Stimulated activated CD8-positive, alpha-beta memory T cell treated with anti-CD3 and anti-CD28 coated beads, Interleukin-2, amount 100 ng/mL, for 1 hour (primary cell): ENCODE data around the gene VWA8.
"Not testable (repeated sequence)": the region's sequence is repeated elsewhere in the genome, so short reads cannot be mapped to it uniquely, and the experiment has no call there.

ENCODE experiments used
- DNase-seq, 2 donors: peaks; one replicate each; pipeline ENCODE4 v3.0.0-alpha.2; 2020; ENCODE audit warnings: low read depth in 2 of 2

VWA8 gene

DNA sequence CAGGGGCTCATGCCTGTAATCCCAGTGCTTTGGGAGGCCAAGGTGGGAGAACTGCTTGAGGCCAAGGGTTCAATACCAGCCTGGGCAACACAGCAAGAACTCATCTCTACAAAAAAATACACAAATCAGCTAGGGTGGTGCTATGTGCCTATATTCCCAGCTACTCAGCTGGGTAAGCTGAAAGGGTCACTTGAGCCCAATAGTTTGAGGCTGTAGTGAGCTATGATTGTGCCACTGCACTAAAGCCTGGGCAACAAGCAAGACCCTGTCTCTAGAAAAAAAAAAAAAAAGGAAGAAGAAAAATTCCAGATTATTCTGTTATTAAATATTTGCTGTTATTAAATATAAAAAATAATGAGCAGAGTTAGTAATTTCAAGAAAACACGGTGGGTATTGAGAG lies 372.5 kb downstream of the VWA8 start:
- DNase-seq = no peak

DNA sequence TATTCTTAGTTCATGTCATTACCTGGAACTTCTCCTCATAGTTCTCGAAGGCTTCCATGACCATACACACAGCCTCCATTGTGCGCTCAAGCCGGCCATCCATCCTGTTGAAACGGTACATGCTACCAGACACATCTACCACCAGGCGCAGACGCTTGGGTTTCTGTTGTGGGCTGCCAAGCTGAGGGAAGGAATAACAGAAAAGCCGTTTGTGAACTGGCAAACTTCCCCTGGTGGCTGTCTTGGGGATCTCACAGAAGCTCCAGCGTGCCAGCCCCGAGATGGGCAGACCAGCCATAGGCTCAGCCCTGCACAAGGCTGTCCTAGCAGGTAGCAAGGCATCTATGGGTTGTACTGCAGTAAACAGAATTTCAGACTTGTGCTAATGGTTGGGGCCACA lies 373.4 kb downstream of the VWA8 start:
- DNase-seq = peak in 1 of 2 donors; percentile 4

DNA sequence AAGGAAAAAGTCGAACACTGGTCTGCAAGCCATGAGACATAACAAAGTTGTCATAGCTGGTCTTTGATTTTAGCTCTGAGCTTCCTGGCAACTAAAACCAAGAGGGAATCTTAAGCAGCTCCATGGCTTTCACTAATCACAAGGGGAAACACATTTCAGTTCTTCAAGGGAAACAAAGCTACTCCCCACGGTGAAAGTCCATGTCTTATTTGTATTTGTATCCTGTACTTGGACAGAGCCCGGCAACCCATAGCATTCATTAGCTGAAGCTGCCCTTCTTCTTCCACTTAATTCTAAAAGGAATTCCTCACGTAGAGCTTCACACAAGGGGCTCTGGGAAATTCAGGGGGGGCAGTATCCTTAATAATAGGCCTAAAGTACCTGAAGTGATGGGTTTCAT lies 374.7 kb downstream of the VWA8 start:
- DNase-seq = no peak

DNA sequence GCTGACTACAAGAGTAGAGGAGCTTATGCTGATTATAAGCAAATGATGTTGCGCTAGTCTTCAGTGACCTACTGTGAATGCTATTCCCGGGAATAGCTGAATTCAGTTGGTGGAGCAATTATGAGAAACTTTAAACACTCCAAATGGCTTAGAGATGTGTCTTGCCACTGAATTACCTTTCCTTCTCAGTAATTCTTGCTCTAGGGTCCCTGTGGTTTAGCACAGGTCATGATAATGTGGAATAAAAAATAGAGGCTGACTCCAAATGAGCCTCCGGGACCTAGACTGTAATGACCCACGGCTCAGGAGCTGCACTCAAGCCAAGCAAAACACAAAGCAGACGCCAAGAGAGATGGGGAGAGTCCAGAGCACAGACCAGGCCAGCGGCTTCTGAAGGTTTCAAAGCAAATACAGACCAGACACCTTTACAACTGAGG lies 378.9 kb downstream of the VWA8 start:
- no peak for DNase-seq

DNA sequence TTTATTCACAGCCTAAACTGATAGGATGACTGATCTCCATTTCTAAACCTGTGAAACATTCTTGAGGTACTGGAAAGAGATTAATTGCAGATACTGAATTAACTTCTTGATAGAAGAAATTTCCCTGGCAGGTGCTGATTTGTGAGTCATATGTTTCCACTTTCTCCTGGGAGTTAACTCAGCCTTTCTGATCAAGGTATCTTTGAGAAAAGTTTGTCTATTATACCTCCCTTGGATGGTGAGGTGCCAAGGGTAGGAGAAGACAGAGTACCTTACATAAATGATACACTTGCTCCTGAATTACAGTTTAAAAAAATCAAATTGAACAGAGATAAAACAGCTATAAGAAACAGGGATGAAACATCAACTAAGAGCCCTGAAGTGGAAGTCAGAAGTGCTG lies 380.6 kb downstream of the VWA8 start:
- DNase-seq = no peak

DNA sequence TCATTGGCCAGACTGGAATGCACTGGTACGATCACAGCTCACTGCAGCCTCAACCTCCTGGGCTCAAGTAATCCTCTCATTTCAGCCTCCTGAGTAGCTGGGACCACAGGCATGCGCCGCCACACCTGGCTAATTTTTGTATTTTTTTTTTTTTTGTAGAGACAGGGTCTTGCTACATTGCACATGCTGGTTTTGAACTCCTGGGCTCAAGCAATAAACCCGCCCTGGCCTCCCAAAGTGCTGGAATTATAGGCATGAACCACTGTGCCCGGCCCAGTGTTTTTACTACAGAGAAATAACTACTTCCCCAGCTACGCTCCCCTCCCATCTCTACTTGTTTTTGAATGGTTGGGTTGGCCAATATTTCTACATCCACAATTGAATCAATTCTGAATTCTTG lies 381.0 kb downstream of the VWA8 start:
- DNase-seq = no peak

DNA sequence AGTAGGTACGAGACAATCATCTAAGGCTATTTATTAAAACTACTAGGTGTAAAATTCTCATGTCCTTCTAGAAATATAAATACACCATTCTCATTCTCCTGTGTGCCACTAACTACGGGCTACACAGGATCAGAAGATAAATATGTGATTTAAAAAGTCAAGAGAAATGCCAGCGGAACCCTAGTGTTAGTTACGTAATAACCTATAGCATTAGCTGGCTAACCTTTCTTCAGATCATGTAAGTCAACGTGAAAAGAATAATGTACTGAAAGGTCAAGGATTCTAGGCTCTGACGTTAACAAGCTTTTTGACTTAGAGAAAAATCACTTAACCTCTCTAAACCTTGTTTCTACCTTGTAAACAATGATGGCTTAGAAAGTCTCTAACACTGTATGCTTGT lies 381.7 kb downstream of the VWA8 start:
- DNase-seq = no peak

DNA sequence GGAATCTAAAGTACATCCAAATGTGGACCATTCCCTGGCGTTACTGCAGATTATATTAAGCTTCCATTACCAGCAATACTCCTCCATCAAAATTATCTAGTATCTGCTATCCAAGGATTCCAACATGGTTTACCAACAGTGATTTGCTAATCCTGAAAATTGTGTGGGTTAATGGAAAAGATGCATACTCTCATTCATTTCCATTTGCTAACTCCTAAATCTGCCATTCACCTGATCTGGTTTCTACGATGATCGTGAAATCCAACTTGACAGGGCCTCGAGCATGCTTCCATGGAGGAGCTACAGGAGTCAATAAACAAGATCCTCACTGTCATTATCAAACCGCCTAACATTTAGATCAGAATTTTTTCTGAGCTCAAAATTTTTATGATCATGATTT lies 382.5 kb downstream of the VWA8 start:
- DNase-seq = no peak

DNA sequence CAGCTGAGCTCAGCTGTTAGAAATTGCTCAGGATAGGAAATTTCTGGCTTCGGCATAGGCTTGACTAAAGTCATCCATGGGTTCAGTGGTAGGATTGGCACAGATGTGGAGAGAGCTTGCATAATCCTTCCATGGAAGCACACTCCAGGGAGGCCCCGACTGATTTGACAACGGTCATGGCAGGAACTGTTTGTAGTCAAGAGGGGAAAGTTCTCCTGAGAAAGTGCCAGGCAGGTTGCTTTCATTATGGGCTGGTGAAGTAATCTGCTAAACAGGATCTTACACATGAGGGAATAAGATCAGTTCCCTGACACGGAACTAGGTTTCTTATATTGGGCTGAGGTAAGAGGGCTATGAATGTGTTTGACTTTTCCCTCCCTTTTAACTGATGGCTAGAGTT lies 383.5 kb downstream of the VWA8 start:
- no peak for DNase-seq

DNA sequence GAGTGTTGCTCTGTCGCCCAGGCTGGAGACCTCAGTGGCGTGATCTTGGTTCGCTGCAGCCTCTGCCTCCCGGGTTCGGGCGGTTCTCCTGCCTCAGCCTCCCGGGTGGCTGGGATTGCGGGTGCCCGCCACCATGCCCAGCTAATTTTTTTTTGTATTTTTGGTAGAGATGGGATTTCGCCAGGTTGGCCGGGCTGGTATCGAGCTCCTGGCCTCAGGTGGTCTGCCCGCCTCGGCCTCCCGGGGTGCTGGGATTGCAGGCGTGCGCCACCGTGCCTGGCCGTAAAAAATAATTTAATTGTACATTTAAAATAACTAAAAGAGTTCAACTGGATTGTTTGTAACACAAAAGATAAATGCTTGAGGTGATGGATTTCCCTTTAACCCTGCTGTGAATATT lies 387.3 kb downstream of the VWA8 start:
- not testable (repeated sequence) for DNase-seq

DNA sequence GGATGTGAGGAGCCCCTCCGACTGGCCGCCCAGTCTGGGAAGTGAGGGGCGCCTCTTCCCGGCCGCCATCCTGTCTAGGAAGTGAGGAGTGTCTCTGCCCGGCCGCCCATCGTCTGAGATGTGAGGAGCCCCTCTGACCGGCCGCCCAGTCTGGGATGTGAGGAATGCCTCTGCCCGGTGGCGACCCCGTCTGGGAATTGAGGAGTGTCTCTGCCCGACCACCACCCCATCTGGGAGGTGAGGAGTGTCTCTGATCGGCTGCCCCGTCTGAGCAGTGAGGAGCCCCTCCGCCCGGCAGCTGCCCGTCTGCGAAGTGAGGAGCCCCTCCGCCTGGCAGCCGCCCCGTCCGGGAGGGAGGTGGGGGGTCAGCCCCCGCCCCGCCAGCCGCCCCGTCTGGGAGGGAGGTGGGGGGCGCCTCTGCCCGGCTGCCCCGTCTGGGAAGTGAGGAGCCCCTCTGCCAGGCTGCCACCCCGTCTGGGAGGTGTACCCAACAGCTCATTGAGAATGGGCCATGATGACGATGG lies 389.0 kb downstream of the VWA8 start:
- not testable (repeated sequence) for DNase-seq

DNA sequence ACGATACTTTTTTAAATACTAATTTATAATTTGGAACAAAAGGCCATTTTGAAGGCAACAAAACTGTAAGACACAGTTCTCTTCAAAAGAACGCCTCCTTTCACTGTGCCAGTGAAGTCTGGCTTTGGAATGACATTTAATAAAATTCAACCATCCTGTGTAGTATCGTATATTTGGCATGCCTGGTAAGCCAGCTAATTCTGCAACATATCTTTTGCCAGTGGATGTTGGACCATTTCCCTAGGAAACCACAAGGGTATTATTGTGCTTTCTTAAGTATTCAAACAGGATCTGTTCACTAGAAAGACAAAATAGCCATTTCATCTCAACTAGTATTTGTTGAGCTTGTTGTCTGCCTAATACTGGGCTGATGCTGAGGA lies 391.9 kb downstream of the VWA8 start:
- no peak for DNase-seq

DNA sequence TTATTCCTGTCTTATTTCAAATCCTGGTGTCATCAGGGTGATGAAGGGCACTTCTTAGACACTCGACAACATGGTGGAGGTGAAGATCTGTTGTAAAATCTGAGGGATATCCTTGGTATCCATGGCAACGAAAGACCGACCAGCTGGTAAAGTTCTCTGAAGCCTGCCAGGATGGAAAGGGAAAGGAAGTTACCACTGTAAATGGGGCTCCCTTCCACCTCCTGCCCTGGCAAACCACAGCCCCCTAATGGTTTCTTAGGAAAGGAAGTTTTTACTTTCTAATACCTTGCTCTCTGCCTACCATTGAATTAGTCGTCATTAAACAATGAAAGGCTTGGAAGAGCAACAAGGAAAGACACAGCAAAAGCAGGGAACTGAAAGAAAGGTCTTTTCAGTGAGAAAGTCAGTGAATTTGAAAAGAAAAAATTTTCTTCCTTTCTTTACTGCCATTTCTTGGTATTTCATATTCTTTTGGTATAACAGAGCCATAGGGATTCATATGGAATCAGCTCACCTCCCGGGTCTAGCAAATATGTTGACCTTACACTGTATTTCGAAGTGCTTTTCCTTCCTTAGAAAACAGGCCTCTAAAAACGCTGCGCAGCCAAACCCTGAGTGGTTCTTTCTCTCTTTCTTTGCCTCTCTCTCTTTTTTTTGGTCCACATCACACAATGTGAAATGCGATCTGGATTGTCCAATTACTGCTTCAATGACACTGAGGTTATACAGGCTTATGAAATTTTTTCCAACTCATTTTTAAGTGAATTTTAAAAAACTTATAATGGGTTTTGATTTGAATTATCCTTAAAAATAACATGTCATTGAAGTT lies 392.6 kb downstream of the VWA8 start:
- no peak for DNase-seq

DNA sequence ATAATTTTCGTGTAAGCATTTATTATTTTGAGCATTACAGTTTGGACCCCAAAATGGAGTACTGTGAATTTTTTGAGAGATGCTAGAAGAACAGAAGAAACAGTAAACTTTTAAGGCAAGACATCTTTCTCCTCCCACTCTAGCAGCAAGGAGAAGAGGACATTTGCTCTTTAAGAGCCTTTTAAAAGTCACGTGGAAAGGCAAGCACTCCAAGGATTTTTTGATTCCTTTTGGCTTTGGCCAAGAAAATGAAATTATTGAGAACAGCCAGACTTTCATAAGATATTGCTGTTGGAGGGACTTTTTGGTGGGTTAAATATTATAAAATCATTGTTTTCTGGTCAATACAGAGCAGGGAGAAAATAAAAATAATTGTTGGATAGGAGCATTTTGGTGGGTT lies 393.5 kb downstream of the VWA8 start:
- no peak for DNase-seq

DNA sequence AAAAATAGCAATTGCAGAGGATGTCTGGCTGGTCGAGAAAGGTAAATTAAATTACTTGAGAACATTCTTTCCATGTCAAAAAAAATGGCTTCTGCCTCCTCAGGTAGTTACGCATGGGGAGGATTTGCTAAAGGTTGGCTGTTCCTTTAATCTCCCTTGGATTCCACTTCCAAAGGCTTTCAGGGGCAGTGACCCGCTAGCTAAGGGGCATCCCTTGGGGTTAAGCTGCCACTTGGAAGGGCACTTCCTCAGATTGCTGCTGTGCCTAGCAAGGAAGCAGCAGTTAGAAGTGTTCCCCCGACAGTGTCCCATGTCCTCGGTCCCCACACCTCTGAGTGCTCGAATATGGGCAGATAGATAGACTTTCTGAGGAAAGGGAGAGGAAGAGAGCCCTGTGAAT lies 395.1 kb downstream of the VWA8 start:
- no peak for DNase-seq

DNA sequence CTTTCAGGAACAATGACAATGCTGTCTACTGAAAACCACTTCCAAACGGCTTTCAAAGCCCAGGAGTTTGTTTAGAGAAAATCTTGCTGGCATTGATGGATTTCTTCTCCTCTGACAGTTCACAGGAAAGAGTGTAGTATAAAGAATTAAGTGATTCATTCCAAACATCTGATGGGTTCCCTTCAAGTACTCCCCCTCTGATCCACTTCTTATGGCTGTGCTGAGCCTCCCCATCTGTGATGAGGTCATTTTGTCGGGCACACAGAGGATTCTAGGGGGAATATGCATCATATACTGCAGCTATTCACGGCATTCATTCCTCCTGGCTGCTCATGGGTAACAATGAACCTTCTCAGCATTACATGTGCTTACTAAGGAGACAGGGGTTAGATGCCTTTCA lies 395.7 kb downstream of the VWA8 start:
- DNase-seq = no peak

DNA sequence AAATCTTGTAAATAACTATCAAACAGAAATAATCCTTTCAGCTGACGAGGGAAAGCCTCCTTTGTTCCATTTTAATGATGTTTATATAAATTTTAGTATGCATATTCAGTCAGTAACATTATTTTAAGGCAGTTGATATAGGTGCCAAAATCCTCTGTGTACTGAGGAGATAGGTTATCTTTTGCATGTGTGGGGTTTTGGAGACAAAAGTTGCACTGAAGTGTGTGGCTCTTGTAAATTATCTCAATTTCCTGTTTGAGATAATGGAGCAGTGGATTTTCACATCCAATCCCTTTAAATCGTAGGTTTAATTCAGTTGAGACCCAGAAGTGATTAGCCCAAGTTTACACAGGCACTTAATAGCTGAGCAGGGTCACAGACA lies 396.9 kb downstream of the VWA8 start:
- no peak for DNase-seq

DNA sequence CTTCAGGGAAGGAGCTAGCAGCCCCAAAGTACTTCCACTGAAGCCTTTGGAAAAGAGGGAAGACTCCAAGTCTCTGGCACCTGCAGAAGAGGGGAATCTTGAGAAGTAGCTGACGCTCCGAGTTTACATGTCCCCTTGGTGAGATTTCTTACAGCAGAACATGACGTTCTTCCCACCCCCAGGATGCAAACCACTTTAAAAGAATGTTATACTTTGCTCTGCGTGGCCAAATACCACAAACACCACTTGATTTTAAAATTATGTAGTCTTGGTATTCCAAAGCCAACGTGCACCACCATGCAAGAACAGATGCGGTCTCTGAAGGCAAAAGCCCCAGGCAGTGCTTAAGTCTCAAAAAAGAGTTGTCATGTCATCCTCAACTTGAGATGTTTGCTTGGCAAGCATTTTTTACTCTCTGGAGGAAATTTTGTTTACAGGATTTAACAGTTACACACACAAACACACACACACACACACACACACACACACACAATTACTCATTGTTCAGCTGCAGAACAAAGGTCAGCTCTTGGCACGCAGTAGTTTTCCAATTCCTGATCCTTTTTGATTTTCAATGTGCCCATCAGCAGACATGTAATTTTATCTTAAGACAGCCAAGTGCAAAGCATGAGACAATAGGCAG lies 397.4 kb downstream of the VWA8 start:
- no peak for DNase-seq

DNA sequence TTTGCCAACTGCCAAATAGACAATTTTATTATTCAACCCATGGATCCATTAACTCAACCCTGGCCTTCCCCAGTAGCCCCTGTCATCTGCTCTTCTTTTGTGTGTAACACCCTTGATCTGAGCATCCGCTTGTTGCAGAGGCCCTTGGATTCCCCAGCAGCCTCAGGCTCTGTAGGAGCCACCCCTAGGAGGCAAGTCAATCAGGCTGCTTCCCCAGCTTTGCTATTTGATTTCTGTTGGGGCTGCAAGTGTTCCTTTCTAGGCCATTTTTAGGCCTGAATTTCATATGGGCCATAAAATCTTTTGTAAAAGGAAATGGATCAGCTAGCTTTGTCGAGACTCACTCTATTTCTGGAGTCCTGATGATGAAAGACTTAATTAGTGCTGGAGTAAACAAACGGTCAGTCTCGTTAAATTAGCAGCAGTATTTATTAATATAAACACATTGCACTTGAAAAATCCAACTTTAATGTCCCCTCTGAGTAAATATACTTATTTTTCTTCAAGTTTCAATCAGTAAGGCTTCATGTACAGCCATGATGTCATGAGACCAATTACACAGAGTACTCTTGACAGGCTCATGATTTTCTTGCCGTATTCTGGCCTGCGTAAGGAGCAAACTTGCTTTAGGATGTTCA lies 398.2 kb downstream of the VWA8 start:
- DNase-seq = no peak

DNA sequence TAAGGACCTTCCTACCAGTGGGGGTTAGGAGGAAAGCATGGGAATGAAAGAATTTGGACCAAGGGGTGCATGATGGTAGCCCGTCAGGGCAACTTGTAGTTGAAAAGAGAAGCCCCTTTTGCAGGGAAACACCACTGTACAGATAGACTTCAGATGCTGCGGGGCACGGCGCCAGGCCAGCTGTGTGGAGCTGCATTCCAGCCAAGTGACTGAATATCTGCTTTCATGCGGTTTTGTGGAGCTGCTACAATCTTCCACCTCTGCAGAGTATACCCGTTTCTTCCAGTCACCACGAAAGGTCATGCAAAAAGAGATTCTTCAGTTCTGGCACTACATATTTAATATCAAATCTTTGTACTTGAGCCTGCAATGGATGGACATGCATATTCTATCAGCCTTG lies 398.8 kb downstream of the VWA8 start:
- DNase-seq = no peak

DNA sequence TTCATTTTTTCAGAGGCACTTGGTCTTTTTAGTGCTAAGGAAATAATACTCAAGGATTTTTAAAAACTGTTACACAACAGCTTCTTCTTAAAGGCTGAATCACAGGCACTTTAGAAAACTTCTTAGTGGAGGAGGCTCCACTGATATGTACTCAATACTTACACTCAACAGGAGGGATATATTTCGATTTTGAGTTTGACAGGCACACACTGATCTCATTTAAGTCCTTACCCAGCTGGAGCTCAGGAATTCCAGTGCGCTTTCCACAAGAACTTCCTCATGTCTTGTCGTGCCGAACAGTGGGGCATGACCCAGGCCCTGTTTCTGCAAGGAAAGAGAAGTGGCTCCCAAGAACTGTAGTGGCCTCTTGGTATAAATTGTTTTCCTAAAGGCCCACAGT lies 399.7 kb downstream of the VWA8 start:
- DNase-seq = no peak

DNA sequence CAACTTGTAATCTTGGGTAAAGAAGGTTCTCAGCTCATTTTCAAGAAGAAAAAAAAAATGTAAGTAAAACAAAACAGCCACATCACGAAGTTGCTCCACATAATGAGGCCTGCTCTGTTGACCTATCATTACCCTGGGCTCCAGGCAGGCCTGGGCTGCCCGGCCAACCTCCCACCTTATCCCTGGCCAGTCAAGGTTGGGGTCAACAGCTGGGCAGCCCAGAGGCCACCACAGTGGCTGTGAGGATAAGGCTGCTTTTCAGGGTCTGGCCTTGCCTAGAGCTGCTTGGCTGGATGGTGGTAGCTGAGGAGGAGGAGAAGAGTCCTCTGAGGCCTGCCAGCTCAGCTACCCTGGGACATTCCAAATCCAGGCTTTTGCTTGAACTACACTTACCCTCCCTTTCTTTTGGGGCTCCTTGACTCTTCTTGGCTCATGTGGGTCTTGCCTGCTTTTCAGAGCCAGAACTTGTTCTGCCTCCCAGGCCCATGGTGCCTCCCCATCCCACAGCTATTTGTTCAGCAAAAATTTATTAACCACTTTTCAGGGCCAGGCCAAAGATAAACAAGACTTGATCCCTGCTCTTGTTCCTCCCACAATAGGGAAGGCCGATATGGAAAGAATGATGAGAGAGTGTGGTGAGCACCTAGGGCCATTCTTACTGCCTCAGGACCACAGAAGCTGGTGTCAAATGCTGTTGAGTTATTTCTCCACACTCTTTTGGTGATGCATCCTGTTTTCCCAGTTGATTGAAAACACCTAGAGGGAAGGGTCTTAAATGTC lies 401.9 kb downstream of the VWA8 start:
- no peak for DNase-seq
